PC-3 (cell line): ENCODE data around the gene RNF150. TPM values are rescaled to one million over a fixed set of nuclear protein-coding genes. Genes with fewer than 3 reads are reported as not detected.

ENCODE experiments used
- ATAC-seq: fragments of 200-7000 bp; cut with Tn5 transposase; 2 replicates; pipeline ENCODE4 v1.9.1; 2020; ENCODE audit warnings: mild to moderate bottlenecking, moderate library complexity
- BruUV-seq: library from RNA; stranded (reverse); fragments of 400-500 nt; replicated peaks from 2 replicates; lab custom pipeline; 2021; lab: Mats Ljungman, UMichigan
- CTCF ChIA-PET: fragments of 300-600 bp; sonication (Branson Sonifier 250); formaldehyde crosslinking; loops from one replicate; lab custom pipeline; 2022; ENCODE audit warnings: antibody characterized with exemption; lab: Charles Lee
- POLR2A ChIA-PET: fragments of 300-600 bp; sonication (Branson Sonifier 250); formaldehyde crosslinking; loops from one replicate; lab custom pipeline; 2022; ENCODE audit warnings: antibody characterized with exemption; ENCODE audit not compliant: unreplicated experiment; lab: Charles Lee
- DNase-seq: peaks from one replicate; pipeline ENCODE4 v3.0.0-alpha.2; 2015
- H2AFZ ChIP-seq: fragments of 300-600 bp; sonication (generic); 2 replicates; pipeline ENCODE4 v1.6.0; 2016; ENCODE audit warnings: antibody characterized with exemption, low read length
- H3F3A ChIP-seq: fragments of 300-600 bp; sonication (generic); one replicate; pipeline ENCODE4 v1.6.0; 2017; ENCODE audit warnings: antibody characterized with exemption, low read length, control low read depth, mild to moderate bottlenecking; ENCODE audit not compliant: unreplicated experiment
- H3K27ac ChIP-seq: fragments of 300-600 bp; sonication (generic); 2 replicates; pipeline ENCODE4 v1.5.1; 2016; ENCODE audit warnings: mild to moderate bottlenecking, low read length
- H3K27me3 ChIP-seq: fragments of 300-600 bp; sonication (generic); 2 replicates; pipeline ENCODE4 v1.6.1; 2016; ENCODE audit warnings: low read length, mixed read lengths
- H3K36me3 ChIP-seq: fragments of 300-600 bp; sonication (generic); 2 replicates; pipeline ENCODE4 v1.6.1; 2016; ENCODE audit warnings: low read depth, mixed run types, low read length, mixed read lengths
- H3K4me1 ChIP-seq: fragments of 300-600 bp; sonication (generic); 2 replicates; pipeline ENCODE4 v1.5.1; 2016; ENCODE audit warnings: low read length; ENCODE audit not compliant: insufficient read depth
- H3K4me2 ChIP-seq: fragments of 300-600 bp; sonication (generic); 2 replicates; pipeline ENCODE4 v1.6.0; 2016; ENCODE audit warnings: low read length
- H3K4me3 ChIP-seq: fragments of 300-600 bp; sonication (generic); 2 replicates; pipeline ENCODE4 v1.5.1; 2016; ENCODE audit warnings: mild to moderate bottlenecking, low read length, mixed read lengths
- H3K79me2 ChIP-seq: fragments of 300-600 bp; sonication (generic); 2 replicates; pipeline ENCODE4 v1.6.1; 2017; ENCODE audit warnings: low read length, mixed read lengths
- H3K9ac ChIP-seq: fragments of 300-600 bp; sonication (generic); 2 replicates; pipeline ENCODE4 v1.6.0; 2016; ENCODE audit warnings: mild to moderate bottlenecking, low read length
- H3K9me2 ChIP-seq: fragments of 300-600 bp; sonication (generic); replicated peaks from 2 replicates; pipeline ENCODE4 v1.6.1; 2016; ENCODE audit warnings: mixed run types, low read length, mixed read lengths
- H3K9me3 ChIP-seq: fragments of 300-600 bp; sonication (generic); 2 replicates; pipeline ENCODE4 v1.6.1; 2016; ENCODE audit warnings: low read length, mixed read lengths
- H4K20me1 ChIP-seq: fragments of 300-600 bp; sonication (generic); 2 replicates; pipeline ENCODE4 v1.6.1; 2016; ENCODE audit warnings: low read length, mixed read lengths
- EZH2 ChIP-seq: fragments of 300-600 bp; sonication (generic); IDR thresholded peaks from one replicate; pipeline ENCODE4 v1.6.1; 2017; ENCODE audit warnings: antibody characterized with exemption, mild to moderate bottlenecking, low read length; ENCODE audit not compliant: unreplicated experiment
- EZH2phosphoT487 ChIP-seq: fragments of 300-600 bp; sonication (generic); IDR thresholded peaks from 2 replicates; pipeline ENCODE4 v1.6.1; 2018; ENCODE audit warnings: mild to moderate bottlenecking, antibody characterized with exemption, low read length, borderline replicate concordance
- intact Hi-C: fragments of 100-400 bp; cut with micrococcal nuclease; formaldehyde crosslinking; loops from 2 replicates; pipeline ENCODE4 v1.9.0; 2023
- total RNA-seq: library from RNA; depleted of rRNA; stranded (reverse); fragments of >200 nt; gene quantifications from 2 replicates; pipeline ENCODE4 v1.2.3, GENCODE V29; 2014
- TF ChIP-seq, protein P1 (sequence below): fragments of 300-600 bp; sonication (generic); conservative IDR thresholded peaks from 2 replicates; pipeline ENCODE4 v1.5.1; 2017; ENCODE audit warnings: antibody characterized with exemption, low read depth, mild to moderate bottlenecking, low read length

The RNF150 gene
- total RNA-seq, 1 experiment from 2014 or later = 0.55 TPM

DNA sequence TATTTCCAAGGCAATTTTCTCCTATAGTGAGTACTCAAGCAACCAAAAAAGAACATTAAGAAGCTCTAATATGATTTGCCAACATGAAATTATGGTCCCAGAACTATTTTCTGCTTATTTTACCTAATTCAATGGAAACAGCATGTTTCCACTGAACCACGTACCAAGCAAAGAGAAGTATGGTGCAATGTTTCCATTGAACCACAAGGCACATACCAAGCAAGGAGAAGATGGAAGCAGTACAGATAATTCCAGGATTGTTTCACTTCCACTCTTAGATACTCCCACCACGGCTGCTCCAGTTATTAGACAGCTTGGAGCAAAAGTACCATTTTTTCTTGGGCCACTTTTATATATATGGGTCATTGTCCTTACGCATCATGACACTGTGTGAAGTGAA lies 164.9 kb downstream of the RNF150 start:
- ChIA-PET POLR2A (no interaction called here), CTCF (no interaction called here)
- intact Hi-C loops = no loop called here
- Histone ChIP-seq H3K4me1 (no peaks in the 10 kb centered on the region), H3K36me3 (no peaks in the 10 kb centered on the region), H3K79me2 (no peaks in the 10 kb centered on the region), H3K4me2 (no peak overlapping the region), H4K20me1 (no peaks in the 10 kb centered on the region), H3K27me3 (0 out of 2 replicates have a peak, but pooled peaks cover 8% of the 10 kb centered on the region), H3F3A (no peaks in the 10 kb centered on the region), H3K9ac (no peak overlapping the region), H3K27ac (no peak overlapping the region), H2AFZ (no peak overlapping the region), H3K9me2 (no peaks in the 10 kb centered on the region), H3K9me3 (no peaks in the 10 kb centered on the region), H3K4me3 (no peak overlapping the region)
- ATAC-seq (no peak), DNase-seq (no peak)
- BruUV-seq = no TSS peak
- TF ChIP-seq, protein P1, sequence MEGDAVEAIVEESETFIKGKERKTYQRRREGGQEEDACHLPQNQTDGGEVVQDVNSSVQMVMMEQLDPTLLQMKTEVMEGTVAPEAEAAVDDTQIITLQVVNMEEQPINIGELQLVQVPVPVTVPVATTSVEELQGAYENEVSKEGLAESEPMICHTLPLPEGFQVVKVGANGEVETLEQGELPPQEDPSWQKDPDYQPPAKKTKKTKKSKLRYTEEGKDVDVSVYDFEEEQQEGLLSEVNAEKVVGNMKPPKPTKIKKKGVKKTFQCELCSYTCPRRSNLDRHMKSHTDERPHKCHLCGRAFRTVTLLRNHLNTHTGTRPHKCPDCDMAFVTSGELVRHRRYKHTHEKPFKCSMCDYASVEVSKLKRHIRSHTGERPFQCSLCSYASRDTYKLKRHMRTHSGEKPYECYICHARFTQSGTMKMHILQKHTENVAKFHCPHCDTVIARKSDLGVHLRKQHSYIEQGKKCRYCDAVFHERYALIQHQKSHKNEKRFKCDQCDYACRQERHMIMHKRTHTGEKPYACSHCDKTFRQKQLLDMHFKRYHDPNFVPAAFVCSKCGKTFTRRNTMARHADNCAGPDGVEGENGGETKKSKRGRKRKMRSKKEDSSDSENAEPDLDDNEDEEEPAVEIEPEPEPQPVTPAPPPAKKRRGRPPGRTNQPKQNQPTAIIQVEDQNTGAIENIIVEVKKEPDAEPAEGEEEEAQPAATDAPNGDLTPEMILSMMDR = no peak
- TF ChIP-seq EZH2phosphoT487 (no peak), EZH2 (no peak)

DNA sequence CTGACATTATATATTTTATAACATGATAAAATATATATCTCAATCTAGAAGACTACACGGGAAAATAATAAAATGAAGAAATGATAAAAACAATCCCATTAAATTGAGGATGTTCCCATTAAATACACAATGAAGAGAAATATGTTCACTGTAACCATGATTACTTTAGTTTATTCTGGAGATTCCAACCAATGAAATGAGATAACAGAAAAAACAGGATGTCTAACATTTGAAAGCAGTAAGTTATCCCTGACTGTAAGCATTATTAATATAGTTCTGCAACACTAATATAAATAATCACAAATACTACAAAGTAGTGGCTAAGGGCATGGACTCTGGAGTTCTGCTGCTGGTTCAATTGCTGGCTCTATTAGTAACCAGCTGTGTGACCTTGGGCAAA lies 169.4 kb downstream of the RNF150 start:
- no peak overlapping the region for H3K9ac ChIP-seq
- TF ChIP-seq EZH2 = no peak
- TF ChIP-seq EZH2phosphoT487 = no peak
- TF ChIP-seq, protein P1 = no peak
- H3K4me3 ChIP-seq = no peak overlapping the region
- H3K9me3 ChIP-seq = no peaks in the 10 kb centered on the region
- no TSS peak for BruUV-seq
- intact Hi-C loops = loop anchor here (1.0 kb wide), 1 partner anchor 103 kb away; no protein-coding TSS in a partner anchor
- no peaks in the 10 kb centered on the region for H3F3A ChIP-seq
- H2AFZ ChIP-seq = no peak overlapping the region
- no peaks in the 10 kb centered on the region for H3K36me3 ChIP-seq
- no peak overlapping the region for H3K4me2 ChIP-seq
- H3K9me2 ChIP-seq = no peaks in the 10 kb centered on the region
- DNase-seq (no peak), ATAC-seq (no peak)
- H3K4me1 ChIP-seq = no peaks in the 10 kb centered on the region
- no peaks in the 10 kb centered on the region for H4K20me1 ChIP-seq
- no peaks in the 10 kb centered on the region for H3K79me2 ChIP-seq
- 0 out of 2 replicates have a peak, but pooled peaks cover 5% of the 10 kb centered on the region for H3K27me3 ChIP-seq
- POLR2A ChIA-PET = no interaction called here
- no peak overlapping the region for H3K27ac ChIP-seq
- CTCF ChIA-PET = no interaction called here

DNA sequence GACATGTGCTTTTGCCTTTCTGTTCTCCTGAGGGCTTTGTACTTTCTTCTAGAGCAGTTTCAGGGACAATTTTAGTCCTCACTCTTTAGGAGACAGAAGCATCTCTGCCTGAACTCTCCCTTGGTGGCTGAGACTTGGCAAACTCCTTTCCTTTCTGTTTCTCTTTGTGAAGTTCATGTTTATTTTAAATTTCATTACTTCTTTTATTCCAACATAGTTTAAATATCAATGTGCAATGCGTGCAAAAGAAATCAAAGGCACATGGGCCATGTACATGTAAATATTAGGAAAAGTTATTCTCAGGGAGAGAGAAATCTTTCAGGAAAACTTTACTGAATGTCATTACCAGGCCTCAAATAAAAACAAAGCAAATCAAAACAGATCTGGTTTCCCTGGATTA lies 177.6 kb downstream of the RNF150 start:
- Histone ChIP-seq H4K20me1 (no peaks in the 10 kb centered on the region), H3K79me2 (no peaks in the 10 kb centered on the region), H3K27ac (no peak overlapping the region), H3K4me1 (no peaks in the 10 kb centered on the region), H2AFZ (no peak overlapping the region), H3K9me3 (no peaks in the 10 kb centered on the region), H3K27me3 (no peaks in the 10 kb centered on the region), H3K36me3 (no peaks in the 10 kb centered on the region), H3K4me2 (no peak overlapping the region), H3K9ac (no peak overlapping the region), H3K4me3 (no peak overlapping the region), H3K9me2 (no peaks in the 10 kb centered on the region), H3F3A (no peaks in the 10 kb centered on the region)
- TF ChIP-seq EZH2 (no peak), EZH2phosphoT487 (no peak)
- TF ChIP-seq, protein P1 = no peak
- POLR2A ChIA-PET = no interaction called here
- CTCF ChIA-PET = no interaction called here
- BruUV-seq = no TSS peak
- intact Hi-C loops = no loop called here
- DNase-seq = no peak
- no peak for ATAC-seq
